SIG-M5 treated with dmso at 0.1 percent for 504 hours (cell line): ENCODE measurements around the gene ATP2B1.

Experiments used
- DNase-seq: peaks from one replicate; lab custom pipeline; 2025; ENCODE audit not compliant: unreplicated experiment; lab: John Stamatoyannopoulos, UW

ATP2B1 gene

GRCh38 chr12:89597770-89598169, 110.9 kb downstream of the ATP2B1 start:
- DNase-seq = no peak

GRCh38 chr12:89597210-89597609, 111.4 kb downstream of the ATP2B1 start:
- no peak for DNase-seq

GRCh38 chr12:89593873-89594272, 114.8 kb downstream of the ATP2B1 start:
- no peak for DNase-seq

- no peak for DNase-seq
Measured at GRCh38 chr12:89593233-89593632, 115.4 kb downstream of the ATP2B1 start.

- no peak for DNase-seq
Measured at GRCh38 chr12:89589753-89590152, 118.9 kb downstream of the ATP2B1 start.

GRCh38 chr12:89578499-89578898, 130.1 kb downstream of the ATP2B1 start:
- no peak for DNase-seq

GRCh38 chr12:89576572-89577220, 131.9 kb downstream of the ATP2B1 start:
- DNase-seq = no peak

GRCh38 chr12:89575374-89575773, 133.3 kb downstream of the ATP2B1 start:
- no peak for DNase-seq

GRCh38 chr12:89574736-89575208, 133.9 kb downstream of the ATP2B1 start:
- no peak for DNase-seq

- no peak for DNase-seq
Measured at GRCh38 chr12:89573051-89573810, 135.4 kb downstream of the ATP2B1 start.

- no peak for DNase-seq
Measured at GRCh38 chr12:89571491-89572195, 137.0 kb downstream of the ATP2B1 start.

- no peak for DNase-seq
Measured at GRCh38 chr12:89568484-89568883, 140.2 kb downstream of the ATP2B1 start.

- DNase-seq = no peak
Measured at GRCh38 chr12:89567691-89568239, 140.9 kb downstream of the ATP2B1 start.

- peak; percentile 64 for DNase-seq
Measured at GRCh38 chr12:89566615-89567014, 142.0 kb downstream of the ATP2B1 start.

- DNase-seq = no peak
Measured at GRCh38 chr12:89565002-89565401, 143.6 kb downstream of the ATP2B1 start.

GRCh38 chr12:89559753-89560152, 148.9 kb downstream of the ATP2B1 start:
- no peak for DNase-seq

- no peak for DNase-seq
Measured at GRCh38 chr12:89556976-89557375, 151.7 kb downstream of the ATP2B1 start.

- DNase-seq = no peak
Measured at GRCh38 chr12:89552376-89552775, 156.3 kb downstream of the ATP2B1 start.

GRCh38 chr12:89551747-89552146, 156.9 kb downstream of the ATP2B1 start:
- peak; percentile 19 for DNase-seq

- DNase-seq = no peak
Measured at GRCh38 chr12:89547101-89547500, 161.5 kb downstream of the ATP2B1 start.

GRCh38 chr12:89546151-89546550, 162.5 kb downstream of the ATP2B1 start:
- DNase-seq = no peak
